GM23338 (cell line): ENCODE data around the gene ZNF460.

Experiments
- CREB1 ChIP-seq: fragments of 250-450 bp; sonication (Bioruptor Pico); IDR thresholded peaks from 2 replicates; pipeline ENCODE4 v1.5.0; 2020; ENCODE audit warnings: low read depth, mild to moderate bottlenecking, moderate library complexity
- CTCF ChIP-seq, 2 experiments: fragments of 200-600 bp in 1 of 2; sonication (generic) in 1 of 2; conservative IDR thresholded peaks; 2 replicates each; pipeline versions ENCODE4 v1.5.1 to v1.6.1; 2016 to 2017; ENCODE audit warnings: antibody characterized with exemption in 2 of 2, low read depth in 2 of 2, mild to moderate bottlenecking in 2 of 2, moderate library complexity in 1 of 2
- EZH2 ChIP-seq: fragments of 200-600 bp; sonication (generic); IDR thresholded peaks from one replicate; pipeline ENCODE4 v1.8.0; 2017; ENCODE audit warnings: antibody characterized with exemption, mild to moderate bottlenecking, low read depth; ENCODE audit not compliant: unreplicated experiment
- EZH2phosphoT487 ChIP-seq: fragments of 200-600 bp; sonication (generic); IDR thresholded peaks from one replicate; pipeline ENCODE4 v1.8.1; 2018; ENCODE audit warnings: antibody characterized with exemption; ENCODE audit not compliant: unreplicated experiment
- JUNB ChIP-seq: IDR thresholded peaks from one replicate; pipeline ENCODE4 v1.6.1; 2016; ENCODE audit warnings: antibody characterized with exemption; ENCODE audit not compliant: unreplicated experiment
- NANOG ChIP-seq: IDR thresholded peaks from 2 replicates; pipeline ENCODE4 v1.6.1; 2016; ENCODE audit warnings: antibody characterized with exemption, borderline replicate concordance
- POLR2AphosphoS5 ChIP-seq: IDR thresholded peaks from 2 replicates; pipeline ENCODE4 v1.6.1; 2016; ENCODE audit warnings: antibody characterized with exemption, low read depth
- REST ChIP-seq: IDR thresholded peaks from one replicate; pipeline ENCODE4 v1.6.1; 2018; ENCODE audit warnings: antibody characterized with exemption; ENCODE audit not compliant: unreplicated experiment
- TF ChIP-seq, protein P1 (sequence below): IDR thresholded peaks from 2 replicates; pipeline ENCODE4 v1.6.1; 2016; ENCODE audit warnings: antibody characterized with exemption

GRCh38 chr19:57290970-57291369 lies 10.7 kb downstream of the ZNF460 start:
- TF ChIP-seq CTCF (conservative IDR thresholded peaks at IDR 0.05; ENCODE audit: low read depth in 2 of 2), result no peak
- TF ChIP-seq POLR2AphosphoS5, result no peak
- TF ChIP-seq, protein P1, sequence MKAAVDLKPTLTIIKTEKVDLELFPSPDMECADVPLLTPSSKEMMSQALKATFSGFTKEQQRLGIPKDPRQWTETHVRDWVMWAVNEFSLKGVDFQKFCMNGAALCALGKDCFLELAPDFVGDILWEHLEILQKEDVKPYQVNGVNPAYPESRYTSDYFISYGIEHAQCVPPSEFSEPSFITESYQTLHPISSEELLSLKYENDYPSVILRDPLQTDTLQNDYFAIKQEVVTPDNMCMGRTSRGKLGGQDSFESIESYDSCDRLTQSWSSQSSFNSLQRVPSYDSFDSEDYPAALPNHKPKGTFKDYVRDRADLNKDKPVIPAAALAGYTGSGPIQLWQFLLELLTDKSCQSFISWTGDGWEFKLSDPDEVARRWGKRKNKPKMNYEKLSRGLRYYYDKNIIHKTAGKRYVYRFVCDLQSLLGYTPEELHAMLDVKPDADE, result no peak
- TF ChIP-seq REST, result no peak
- no peak for TF ChIP-seq EZH2phosphoT487
- TF ChIP-seq JUNB, result no peak
- no peak for TF ChIP-seq EZH2
- TF ChIP-seq CREB1 (CRISPR knock-in tag), result no peak
- TF ChIP-seq NANOG, result no peak
